Measurements from ENCODE around the gene TUT7. TPM values are rescaled to one million over a fixed set of nuclear protein-coding genes. Genes with fewer than 3 reads are reported as not detected.

Gene TUT7
- total RNA-seq, 1 experiment from 2014 or later = 17.2 TPM

- DNase-seq = no peak
- peaks cover 3% of the 10 kb centered on the region; the same call in 1 of the 2 replicates for H3K4me1 ChIP-seq
- Mint-ChIP-seq H3K36me3 (ENCODE audit: insufficient read depth, unreplicated experiment) (peaks cover 18% of the 10 kb centered on the region), H3K27ac (ENCODE audit: unreplicated experiment) (no peak overlapping the region), H3K27me3 (ENCODE audit: insufficient read depth, unreplicated experiment) (no peaks in the 10 kb centered on the region), H3K4me1 (ENCODE audit: low read depth, unreplicated experiment) (peaks cover 10% of the 10 kb centered on the region), H3K9me3 (ENCODE audit: unreplicated experiment) (no peaks in the 10 kb centered on the region), H3K4me3 (ENCODE audit: unreplicated experiment) (no peak overlapping the region)
- no peak overlapping the region for H3K4me3 ChIP-seq (ENCODE audit: low read depth, low read length)
- ChIA-PET CTCF (no interaction called here), POLR2A (no interaction called here)
- TF ChIP-seq, protein P1, sequence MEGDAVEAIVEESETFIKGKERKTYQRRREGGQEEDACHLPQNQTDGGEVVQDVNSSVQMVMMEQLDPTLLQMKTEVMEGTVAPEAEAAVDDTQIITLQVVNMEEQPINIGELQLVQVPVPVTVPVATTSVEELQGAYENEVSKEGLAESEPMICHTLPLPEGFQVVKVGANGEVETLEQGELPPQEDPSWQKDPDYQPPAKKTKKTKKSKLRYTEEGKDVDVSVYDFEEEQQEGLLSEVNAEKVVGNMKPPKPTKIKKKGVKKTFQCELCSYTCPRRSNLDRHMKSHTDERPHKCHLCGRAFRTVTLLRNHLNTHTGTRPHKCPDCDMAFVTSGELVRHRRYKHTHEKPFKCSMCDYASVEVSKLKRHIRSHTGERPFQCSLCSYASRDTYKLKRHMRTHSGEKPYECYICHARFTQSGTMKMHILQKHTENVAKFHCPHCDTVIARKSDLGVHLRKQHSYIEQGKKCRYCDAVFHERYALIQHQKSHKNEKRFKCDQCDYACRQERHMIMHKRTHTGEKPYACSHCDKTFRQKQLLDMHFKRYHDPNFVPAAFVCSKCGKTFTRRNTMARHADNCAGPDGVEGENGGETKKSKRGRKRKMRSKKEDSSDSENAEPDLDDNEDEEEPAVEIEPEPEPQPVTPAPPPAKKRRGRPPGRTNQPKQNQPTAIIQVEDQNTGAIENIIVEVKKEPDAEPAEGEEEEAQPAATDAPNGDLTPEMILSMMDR (IDR thresholded peaks at IDR 0.05; ENCODE audit: insufficient read depth in 1 of 2, low read depth in 1 of 2, low read length in 1 of 2, severe bottlenecking in 1 of 2, unreplicated experiment in 1 of 2) = no peak
- BruUV-seq (replicated peaks) = no TSS peak
- intact Hi-C loops (cut with micrococcal nuclease; ENCODE audit: unreplicated experiment) = loop anchor here (1.0 kb wide), 1 partner anchor 69 kb away; the partner anchor contains the start of gene TUT7
- no peaks in the 10 kb centered on the region for H3K27me3 ChIP-seq (replicated peaks; ENCODE audit: control insufficient read depth, insufficient read depth, low read length)
- H3K36me3 ChIP-seq (ENCODE audit: control insufficient read depth, insufficient read depth, low read length) = no peaks in the 10 kb centered on the region
- no peaks in the 10 kb centered on the region for H3K9me3 ChIP-seq
Measured at GRCh38 chr9:86285261-86285660, 68.9 kb downstream of the TUT7 start.

DNA sequence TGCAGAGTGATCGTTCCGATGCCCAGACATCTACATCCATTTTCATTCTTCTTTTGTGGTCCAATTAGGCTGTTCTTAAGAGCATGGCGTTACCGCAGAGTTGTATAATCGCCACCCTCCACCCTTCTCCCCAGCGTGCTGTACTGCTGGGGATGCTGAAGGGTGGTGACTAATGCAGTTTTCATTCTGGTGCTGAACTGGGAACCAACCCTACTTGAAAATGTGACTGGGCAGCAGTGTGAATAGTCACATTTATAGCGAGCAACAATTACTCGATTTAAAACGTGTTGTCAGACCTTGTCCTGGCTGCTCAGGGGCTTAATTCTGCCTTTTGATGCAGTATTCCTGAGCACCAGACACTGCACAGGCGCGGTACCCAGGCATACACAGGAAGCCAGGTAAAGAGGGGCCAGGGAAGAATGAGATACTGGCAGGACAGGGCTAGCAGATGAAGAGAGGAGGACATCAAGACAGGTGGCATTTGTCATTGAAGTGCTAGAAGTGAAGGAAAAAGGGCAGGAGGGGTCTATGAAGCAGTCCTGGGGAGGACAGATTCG is 71.2 kb downstream of the TUT7 start:
- POLR2A ChIA-PET = no interaction called here
- H3K4me1 Mint-ChIP-seq (ENCODE audit: low read depth, unreplicated experiment) = peaks cover 10% of the 10 kb centered on the region
- H3K36me3 Mint-ChIP-seq (ENCODE audit: insufficient read depth, unreplicated experiment) = peaks cover 18% of the 10 kb centered on the region
- intact Hi-C loops (cut with micrococcal nuclease; ENCODE audit: unreplicated experiment) = loop anchor here (5.0 kb wide), 1 partner anchor 141 kb away; no protein-coding TSS in a partner anchor
- Histone ChIP-seq H3K4me3 (ENCODE audit: low read depth, low read length) (peak overlapping the region; percentile 84), H3K27me3 (replicated peaks; ENCODE audit: control insufficient read depth, insufficient read depth, low read length) (no peaks in the 10 kb centered on the region), H3K36me3 (ENCODE audit: control insufficient read depth, insufficient read depth, low read length) (no peaks in the 10 kb centered on the region; the same call in 1 of the 2 replicates), H3K9me3 (no peaks in the 10 kb centered on the region), H3K4me1 (peaks cover 3% of the 10 kb centered on the region; the same call in 1 of the 2 replicates)
- TF ChIP-seq, protein P1 (IDR thresholded peaks at IDR 0.05; ENCODE audit: insufficient read depth in 1 of 2, low read depth in 1 of 2, low read length in 1 of 2, severe bottlenecking in 1 of 2, unreplicated experiment in 1 of 2) = no peak
- H3K27ac Mint-ChIP-seq (ENCODE audit: unreplicated experiment) = peak overlapping the region; percentile 91
- CTCF ChIA-PET = interaction anchor here (1.4 kb wide), 1 partner anchor 80 kb away, joined by 6 read pairs; no protein-coding TSS in a partner anchor
- BruUV-seq (replicated peaks) = TSS peak; percentile 87
- no peaks in the 10 kb centered on the region for H3K9me3 Mint-ChIP-seq (ENCODE audit: unreplicated experiment)
- H3K4me3 Mint-ChIP-seq (ENCODE audit: unreplicated experiment) = peak overlapping the region; percentile 76
- no peaks in the 10 kb centered on the region for H3K27me3 Mint-ChIP-seq (ENCODE audit: insufficient read depth, unreplicated experiment)
- DNase-seq = no peak

DNA sequence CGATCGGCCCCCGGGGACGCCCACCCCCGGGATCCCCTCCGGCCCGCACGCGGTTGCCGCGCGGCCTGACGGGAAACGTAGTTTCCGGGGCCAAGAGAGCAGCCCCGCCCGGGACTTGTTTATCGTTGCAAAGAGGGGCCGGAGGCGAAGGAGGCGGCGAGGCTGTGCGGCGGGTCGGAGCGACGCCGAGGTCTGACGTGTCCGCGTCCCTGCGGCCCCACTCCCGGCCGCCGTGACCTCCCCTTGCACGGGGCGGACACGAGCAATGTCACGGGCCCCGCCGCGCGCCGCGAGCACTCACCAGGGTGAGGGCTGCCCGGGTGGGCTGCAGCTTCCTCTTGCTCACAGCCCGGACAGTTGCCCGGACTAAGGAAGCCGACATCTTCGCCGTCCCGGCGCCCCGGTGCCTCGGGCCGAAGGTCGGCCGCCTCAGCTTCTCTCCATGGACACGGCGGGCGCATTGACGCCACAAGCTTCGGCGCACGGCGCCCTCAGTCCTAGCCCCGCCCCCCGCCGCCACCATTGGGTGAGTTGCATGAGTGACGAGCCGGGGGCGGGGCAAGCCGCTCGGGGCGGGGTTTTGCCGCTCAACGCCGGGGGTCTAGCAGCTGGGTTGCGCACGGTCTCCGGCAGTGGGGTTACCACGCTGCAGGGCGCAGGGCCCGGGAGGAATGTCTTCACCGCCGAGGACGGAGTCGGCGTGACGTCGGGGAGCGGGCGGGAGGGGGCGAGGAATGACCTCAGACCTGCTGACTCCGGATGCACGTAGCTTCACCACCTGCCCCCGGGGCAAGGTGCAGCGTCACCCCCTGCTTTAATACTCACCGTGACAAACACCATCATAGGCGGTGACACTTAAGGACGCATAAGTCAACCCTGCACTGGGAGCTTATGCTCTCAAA is 71.9 kb downstream of the TUT7 start, which contains the start of gene ISCA1:
ISCA1 (minus strand) TSS at position 462 of the 902 bp plus-strand sequence; CDS start at position 382, 80 bp downstream.
- peaks cover 10% of the 10 kb centered on the region for H3K4me1 Mint-ChIP-seq (ENCODE audit: low read depth, unreplicated experiment)
- peaks cover 18% of the 10 kb centered on the region for H3K36me3 Mint-ChIP-seq (ENCODE audit: insufficient read depth, unreplicated experiment)
- H3K9me3 Mint-ChIP-seq (ENCODE audit: unreplicated experiment) = no peaks in the 10 kb centered on the region
- DNase-seq = peak; percentile 92 to 94
- no peaks in the 10 kb centered on the region for H3K27me3 ChIP-seq (replicated peaks; ENCODE audit: control insufficient read depth, insufficient read depth, low read length)
- peak within 1 kb of the TSS; percentile 84 for H3K4me3 ChIP-seq (ENCODE audit: low read depth, low read length)
- CTCF ChIA-PET = interaction anchor here (1.4 kb wide), 1 partner anchor 80 kb away, joined by 6 read pairs; no protein-coding TSS in a partner anchor
- no peaks in the 10 kb centered on the region for H3K27me3 Mint-ChIP-seq (ENCODE audit: insufficient read depth, unreplicated experiment)
- H3K4me3 Mint-ChIP-seq (ENCODE audit: unreplicated experiment) = peak within 1 kb of the TSS; percentile 76
- no peaks in the 10 kb centered on the region; the same call in 1 of the 2 replicates for H3K36me3 ChIP-seq (ENCODE audit: control insufficient read depth, insufficient read depth, low read length)
- H3K27ac Mint-ChIP-seq (ENCODE audit: unreplicated experiment) = peak within 1 kb of the TSS; percentile 91
- POLR2A ChIA-PET = interaction anchor here (0.5 kb wide), 1 partner anchor 115 kb away, joined by 3 read pairs; no protein-coding TSS in a partner anchor
- intact Hi-C loops (cut with micrococcal nuclease; ENCODE audit: unreplicated experiment) = loop anchor here (5.0 kb wide), 1 partner anchor 140 kb away; no protein-coding TSS in a partner anchor
- TF ChIP-seq, protein P1 (IDR thresholded peaks at IDR 0.05; ENCODE audit: insufficient read depth in 1 of 2, low read depth in 1 of 2, low read length in 1 of 2, severe bottlenecking in 1 of 2, unreplicated experiment in 1 of 2) = no peak
- no TSS peak for BruUV-seq (replicated peaks)
- H3K4me1 ChIP-seq = peaks cover 3% of the 10 kb centered on the region; the same call in 1 of the 2 replicates
- no peaks in the 10 kb centered on the region for H3K9me3 ChIP-seq

All from Caco-2 (cell line).